SU-DHL-6 (cell line): ENCODE data around the gene LARP6.

Source experiments
- CTCF ChIP-seq: fragments of 200-600 bp; sonication (generic); IDR thresholded peaks from one replicate; pipeline ENCODE4 v1.5.1; 2017; ENCODE audit warnings: antibody characterized with exemption, mild to moderate bottlenecking, low read length, moderate library complexity; ENCODE audit not compliant: insufficient read depth, poor library complexity, severe bottlenecking
- EZH2phosphoT487 ChIP-seq: fragments of 200-600 bp; sonication (generic), shearing (Covaris generic); conservative IDR thresholded peaks from 2 replicates; pipeline ENCODE4 v1.6.1; 2018; ENCODE audit warnings: mild to moderate bottlenecking, antibody characterized with exemption, low read length, moderate library complexity, mixed read lengths

- TF ChIP-seq CTCF (no peak), EZH2phosphoT487 (no peak)
Measured at GRCh38 chr15:70799667-70800450, 54.1 kb downstream of the LARP6 start.
